ENCODE data around the gene ELL.

Gene ELL

DNA sequence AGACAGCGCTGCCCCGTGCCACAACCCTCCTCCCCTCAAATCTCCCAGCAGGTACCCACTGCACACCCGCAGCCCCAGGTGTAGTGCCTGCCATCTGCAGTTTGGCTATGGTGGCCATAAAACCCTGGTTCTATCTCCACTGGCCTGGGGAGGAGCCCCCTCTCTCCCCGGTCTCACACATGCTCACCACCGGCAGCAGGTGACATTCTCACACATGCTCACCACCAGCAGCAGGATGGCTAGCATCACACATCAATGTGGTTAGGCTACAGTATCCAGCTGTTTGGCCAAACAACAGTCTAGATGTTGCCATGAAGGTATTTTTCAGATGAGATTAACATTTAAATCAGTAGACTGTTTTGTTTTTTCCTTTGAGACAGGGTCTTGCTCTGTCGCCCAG lies 31.1 kb downstream of the ELL start:
- no peak for TF ChIP-seq ZFX (IDR thresholded peaks at IDR 0.05; ENCODE audit: borderline replicate concordance)
- TF ChIP-seq, protein P1, sequence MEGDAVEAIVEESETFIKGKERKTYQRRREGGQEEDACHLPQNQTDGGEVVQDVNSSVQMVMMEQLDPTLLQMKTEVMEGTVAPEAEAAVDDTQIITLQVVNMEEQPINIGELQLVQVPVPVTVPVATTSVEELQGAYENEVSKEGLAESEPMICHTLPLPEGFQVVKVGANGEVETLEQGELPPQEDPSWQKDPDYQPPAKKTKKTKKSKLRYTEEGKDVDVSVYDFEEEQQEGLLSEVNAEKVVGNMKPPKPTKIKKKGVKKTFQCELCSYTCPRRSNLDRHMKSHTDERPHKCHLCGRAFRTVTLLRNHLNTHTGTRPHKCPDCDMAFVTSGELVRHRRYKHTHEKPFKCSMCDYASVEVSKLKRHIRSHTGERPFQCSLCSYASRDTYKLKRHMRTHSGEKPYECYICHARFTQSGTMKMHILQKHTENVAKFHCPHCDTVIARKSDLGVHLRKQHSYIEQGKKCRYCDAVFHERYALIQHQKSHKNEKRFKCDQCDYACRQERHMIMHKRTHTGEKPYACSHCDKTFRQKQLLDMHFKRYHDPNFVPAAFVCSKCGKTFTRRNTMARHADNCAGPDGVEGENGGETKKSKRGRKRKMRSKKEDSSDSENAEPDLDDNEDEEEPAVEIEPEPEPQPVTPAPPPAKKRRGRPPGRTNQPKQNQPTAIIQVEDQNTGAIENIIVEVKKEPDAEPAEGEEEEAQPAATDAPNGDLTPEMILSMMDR (IDR thresholded peaks at IDR 0.05), result no peak
- H3K27ac ChIP-seq, result no peak overlapping the region

GRCh38 chr19:18489627-18490184 lies 32.2 kb downstream of the ELL start:
- TF ChIP-seq, protein P1 (IDR thresholded peaks at IDR 0.05), result no peak
- no peak overlapping the region for H3K27ac ChIP-seq

DNA sequence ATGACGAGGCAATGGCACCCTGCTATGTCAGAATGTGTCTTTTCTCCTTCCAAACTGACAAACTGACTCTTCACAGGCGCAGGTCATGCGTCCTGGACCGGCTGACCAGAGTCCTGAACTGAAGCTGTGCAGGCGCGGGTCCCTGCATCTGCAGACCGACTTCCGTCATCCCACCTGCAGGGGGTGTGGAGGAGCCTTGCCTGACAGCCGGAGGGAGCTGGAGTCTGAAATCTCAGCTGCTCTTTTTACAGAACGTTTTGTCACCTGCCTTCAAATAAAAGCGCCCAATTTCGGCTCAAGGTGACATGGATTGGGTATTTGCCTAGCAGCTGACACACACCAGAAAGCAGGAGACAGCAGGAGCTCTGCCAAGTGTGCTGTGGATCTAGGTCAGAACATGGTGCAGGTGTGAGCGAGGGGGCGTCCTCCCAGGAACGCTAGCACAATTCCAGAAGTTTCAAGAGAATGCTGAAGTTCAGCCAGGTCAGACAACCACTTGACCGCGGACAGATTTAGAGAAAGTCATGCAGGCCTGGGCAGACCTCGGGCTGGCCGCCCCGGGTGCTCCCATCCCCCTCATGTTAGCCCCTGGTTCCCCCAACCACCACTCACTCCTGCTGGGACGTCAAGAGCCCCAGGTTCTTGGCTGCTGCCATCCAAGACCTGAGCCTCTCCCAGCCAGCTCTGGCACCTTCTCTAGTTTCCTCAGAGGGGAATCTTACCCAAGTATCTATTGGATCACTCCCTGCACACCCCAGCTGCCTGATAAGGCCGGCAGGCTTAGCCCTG lies 32.8 kb downstream of the ELL start:
- no peak for TF ChIP-seq ZFX (IDR thresholded peaks at IDR 0.05; ENCODE audit: borderline replicate concordance)
- TF ChIP-seq, protein P1 (IDR thresholded peaks at IDR 0.05), result peak; percentile 39
- H3K27ac ChIP-seq, result no peak overlapping the region

DNA sequence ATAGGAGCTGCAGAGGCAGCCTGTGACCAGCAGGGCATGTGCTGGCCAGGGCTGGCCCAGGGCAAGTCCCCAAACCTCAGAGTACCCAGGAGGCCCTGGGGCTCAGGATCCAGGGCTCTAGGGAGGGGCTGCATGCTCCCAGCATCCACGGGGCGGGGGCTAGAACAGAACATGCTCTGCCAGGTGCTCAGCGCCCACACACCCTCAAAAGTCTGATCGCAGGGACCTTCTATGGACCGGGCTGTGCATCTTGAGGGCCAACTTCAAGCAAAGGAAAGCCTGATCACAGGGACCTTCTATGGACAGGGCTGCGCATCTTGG lies 33.5 kb downstream of the ELL start:
- TF ChIP-seq, protein P1 (IDR thresholded peaks at IDR 0.05), result no peak
- TF ChIP-seq ZFX (IDR thresholded peaks at IDR 0.05; ENCODE audit: borderline replicate concordance), result no peak
- H3K27ac ChIP-seq, result no peak overlapping the region

DNA sequence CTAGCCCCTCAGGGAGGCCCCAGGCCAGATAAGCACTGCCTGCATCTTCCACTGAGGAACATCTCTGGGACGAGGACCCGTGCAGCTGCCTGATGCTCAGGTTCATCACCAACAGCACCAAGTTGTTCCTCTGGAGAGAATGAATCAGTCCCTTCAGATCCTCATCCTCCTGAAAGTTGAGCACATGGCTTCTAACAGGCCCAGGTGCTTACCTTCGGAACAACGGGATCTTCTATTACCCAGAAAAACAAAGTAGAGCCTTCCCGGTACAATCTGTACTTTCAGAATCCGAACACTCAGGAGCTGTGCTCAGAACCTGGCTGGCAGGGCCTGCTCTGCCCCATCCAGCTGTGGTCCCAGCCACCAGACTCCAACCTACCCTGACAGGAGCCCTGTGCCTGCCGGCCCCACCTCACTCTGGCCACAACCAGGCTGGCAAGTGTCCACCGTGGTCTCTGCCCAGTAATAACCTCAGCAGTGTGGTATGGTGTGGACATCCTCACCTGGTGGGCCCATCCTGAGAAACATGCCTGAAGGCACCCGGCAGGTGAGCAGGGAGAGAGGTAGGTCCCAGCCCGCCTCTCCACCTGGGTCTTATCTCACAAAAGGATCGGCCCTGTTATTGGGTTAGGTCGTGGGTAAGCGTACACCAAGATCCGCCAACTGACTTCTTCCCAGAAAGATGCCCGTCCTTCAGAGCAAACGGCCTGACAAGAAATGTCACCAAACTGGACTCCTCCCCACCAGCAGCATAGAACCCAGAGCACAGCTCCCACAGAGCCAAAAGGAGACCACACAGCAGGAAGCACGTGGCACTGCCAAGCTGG lies 34.1 kb downstream of the ELL start:
- no peak overlapping the region for H3K27ac ChIP-seq
- TF ChIP-seq, protein P1 (IDR thresholded peaks at IDR 0.05), result no peak
- TF ChIP-seq ZFX (IDR thresholded peaks at IDR 0.05; ENCODE audit: borderline replicate concordance), result no peak

DNA sequence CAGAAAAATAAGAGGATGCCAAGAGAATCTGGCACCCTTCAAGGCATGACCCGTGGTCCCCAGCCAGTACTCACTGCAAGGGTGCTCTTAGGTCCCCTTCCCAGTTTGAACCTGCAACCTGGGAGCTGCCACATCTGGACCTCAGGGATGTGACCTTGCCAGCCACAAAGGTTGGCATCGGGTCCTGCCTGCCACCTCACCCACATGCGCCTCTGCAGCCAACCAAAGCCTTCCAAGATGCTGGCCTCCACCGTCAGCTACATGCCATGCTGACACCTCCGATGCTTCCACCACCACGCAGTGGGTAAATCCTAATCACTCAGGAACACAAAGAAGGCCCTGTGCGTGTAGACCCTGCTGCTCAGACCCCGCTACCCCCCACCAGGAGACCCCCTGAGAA lies 35.1 kb downstream of the ELL start:
- TF ChIP-seq, protein P1 (IDR thresholded peaks at IDR 0.05), result no peak
- no peak for TF ChIP-seq ZFX (IDR thresholded peaks at IDR 0.05; ENCODE audit: borderline replicate concordance)
- no peak overlapping the region for H3K27ac ChIP-seq

- TF ChIP-seq ZFX (IDR thresholded peaks at IDR 0.05; ENCODE audit: borderline replicate concordance), result no peak
- TF ChIP-seq, protein P1 (IDR thresholded peaks at IDR 0.05), result no peak
- no peak overlapping the region for H3K27ac ChIP-seq
Measured at GRCh38 chr19:18484992-18485391, 36.9 kb downstream of the ELL start.
